HCEC 1CT (cell line): ENCODE data around the gene MCF2L.

Experiments used
- DNase-seq: peaks from one replicate; pipeline ENCODE4 v3.0.0-alpha.2; 2017

The MCF2L gene

GRCh38 chr13:113141601-113141970 lies 172.6 kb downstream of the MCF2L start:
- DNase-seq: no peak

GRCh38 chr13:113142876-113143275 lies 173.9 kb downstream of the MCF2L start:
- DNase-seq: no peak

- DNase-seq: no peak
These were observed 174.6 kb downstream of the MCF2L start for GRCh38 chr13:113143466-113144254.

GRCh38 chr13:113144255-113144629 lies 175.2 kb downstream of the MCF2L start:
- no peak for DNase-seq

- no peak for DNase-seq
These were observed 176.5 kb downstream of the MCF2L start for GRCh38 chr13:113145496-113145895.

GRCh38 chr13:113145911-113146598 lies 177.0 kb downstream of the MCF2L start:
- no peak for DNase-seq

- DNase-seq: no peak
These were observed 177.7 kb downstream of the MCF2L start for GRCh38 chr13:113146750-113147149.

- DNase-seq: no peak
These were observed 178.2 kb downstream of the MCF2L start for GRCh38 chr13:113147206-113147605.

GRCh38 chr13:113148407-113148806 lies 179.4 kb downstream of the MCF2L start:
- no peak for DNase-seq

GRCh38 chr13:113148940-113149503 lies 180.0 kb downstream of the MCF2L start:
- DNase-seq: no peak
